GM23338 (cell line): ENCODE measurements around the gene ZNF268. TPM values are rescaled to one million over a fixed set of nuclear protein-coding genes. Genes with fewer than 3 reads are reported as not detected.

Source experiments
- ATAC-seq: fragments of 200-7000 bp; cut with Tn5 transposase; 3 replicates; pipeline ENCODE4 v1.9.1; 2020
- DNase-seq: peaks from one replicate; pipeline ENCODE4 v3.0.0-alpha.2; 2015; ENCODE audit warnings: low spot score
- H2AFZ ChIP-seq: fragments of 200-600 bp; sonication (generic); 2 replicates; pipeline ENCODE4 v1.8.0; 2016; ENCODE audit warnings: antibody characterized with exemption, mild to moderate bottlenecking, moderate library complexity
- H3F3A ChIP-seq: fragments of 200-600 bp; sonication (generic); replicated peaks from 2 replicates; pipeline ENCODE4 v1.8.0; 2017; ENCODE audit warnings: antibody characterized with exemption, mixed run types, low read depth
- H3K27ac ChIP-seq: fragments of 200-600 bp; sonication (generic); 2 replicates; pipeline ENCODE4 v1.6.1; 2016; ENCODE audit warnings: low read depth
- H3K27me3 ChIP-seq: fragments of 200-600 bp; sonication (generic); 2 replicates; pipeline ENCODE4 v1.8.0; 2016; ENCODE audit warnings: mild to moderate bottlenecking, mixed run types, moderate library complexity; ENCODE audit not compliant: insufficient read depth
- H3K36me3 ChIP-seq: fragments of 200-600 bp; sonication (generic); 2 replicates; pipeline ENCODE4 v1.8.0; 2016; ENCODE audit warnings: mild to moderate bottlenecking; ENCODE audit not compliant: insufficient read depth
- H3K4me1 ChIP-seq: fragments of 200-600 bp; sonication (generic); 2 replicates; pipeline ENCODE4 v1.8.0; 2016; ENCODE audit warnings: mild to moderate bottlenecking, moderate library complexity; ENCODE audit not compliant: insufficient read depth
- H3K4me2 ChIP-seq: fragments of 200-600 bp; sonication (generic); 2 replicates; pipeline ENCODE4 v1.7.1; 2017; ENCODE audit warnings: mixed run types
- H3K4me3 ChIP-seq: fragments of 200-600 bp; sonication (generic); 2 replicates; pipeline ENCODE4 v1.6.1; 2016; ENCODE audit warnings: mixed run types
- H3K79me2 ChIP-seq: fragments of 200-600 bp; sonication (generic); replicated peaks from 2 replicates; pipeline ENCODE4 v1.8.0; 2017; ENCODE audit warnings: mild to moderate bottlenecking; ENCODE audit not compliant: insufficient read depth
- H3K9me2 ChIP-seq: fragments of 200-600 bp; sonication (generic); 2 replicates; pipeline ENCODE4 v1.8.0; 2017; ENCODE audit not compliant: insufficient read depth
- H4K20me1 ChIP-seq: fragments of 200-600 bp; sonication (generic); replicated peaks from 2 replicates; pipeline ENCODE4 v1.8.0; 2017; ENCODE audit warnings: mild to moderate bottlenecking; ENCODE audit not compliant: insufficient read depth
- H3K27ac Mint-ChIP-seq: 2 replicates; pipeline ENCODE4 v1.8.0; 2020; ENCODE audit warnings: inconsistent platforms, mild to moderate bottlenecking, moderate library complexity, mixed read lengths
- H3K27me3 Mint-ChIP-seq: 3 replicates; pipeline ENCODE4 v1.8.0; 2022; ENCODE audit warnings: low read depth, mild to moderate bottlenecking, moderate library complexity, mixed read lengths, inconsistent platforms; ENCODE audit not compliant: insufficient read depth, poor library complexity
- H3K36me3 Mint-ChIP-seq: 3 replicates; pipeline ENCODE4 v1.8.0; 2021; ENCODE audit warnings: low read depth, mild to moderate bottlenecking, inconsistent platforms, moderate library complexity, mixed read lengths
- H3K4me1 Mint-ChIP-seq: 3 replicates; pipeline ENCODE4 v1.8.0; 2020; ENCODE audit warnings: mild to moderate bottlenecking, inconsistent platforms, mixed read lengths
- H3K4me3 Mint-ChIP-seq: 3 replicates; pipeline ENCODE4 v1.8.0; 2021; ENCODE audit warnings: moderate library complexity, mild to moderate bottlenecking, inconsistent platforms, mixed read lengths
- H3K9me3 Mint-ChIP-seq: 3 replicates; pipeline ENCODE4 v1.8.0; 2020; ENCODE audit warnings: moderate library complexity, mild to moderate bottlenecking, inconsistent platforms, mixed read lengths
- CTCF ChIP-seq, 2 experiments: fragments of 200-600 bp in 1 of 2; sonication (generic) in 1 of 2; conservative IDR thresholded peaks; 2 replicates each; pipeline versions ENCODE4 v1.5.1 to v1.6.1; 2016 to 2017; ENCODE audit warnings: antibody characterized with exemption in 2 of 2, low read depth in 2 of 2, mild to moderate bottlenecking in 2 of 2, moderate library complexity in 1 of 2
- NANOG ChIP-seq: IDR thresholded peaks from 2 replicates; pipeline ENCODE4 v1.6.1; 2016; ENCODE audit warnings: antibody characterized with exemption, borderline replicate concordance
- ZNF114 ChIP-seq: fragments of 250-450 bp; sonication (Bioruptor Pico); IDR thresholded peaks from 2 replicates; pipeline ENCODE4 v1.5.0; 2020; ENCODE audit warnings: mild to moderate bottlenecking, moderate library complexity
- ZNF462 ChIP-seq: fragments of 250-450 bp; sonication (Bioruptor Pico); IDR thresholded peaks from 2 replicates; pipeline ENCODE4 v1.5.0; 2020; ENCODE audit warnings: mild to moderate bottlenecking, moderate library complexity
- polyA plus RNA-seq: library from polyadenylated mRNA; unstranded; fragments of >200 nt; fragmentation: Nextera tagmentation; extraction: Ambion mirVana; gene quantifications from 2 replicates; pipeline ENCODE4 v1.2.1, GENCODE V29; 2016
- total RNA-seq: library from RNA; depleted of rRNA; stranded (reverse); fragments of >200 nt; shearing (Covaris generic); gene quantifications from 2 replicates; pipeline ENCODE4 v1.2.3, GENCODE V29; 2014

Gene ZNF268
- total and polyA plus RNA-seq, 2 experiments from 2014 or later: 15.1 to 25.2 TPM

- Histone ChIP-seq H2AFZ (no peak overlapping the region), H3K4me1 (no peaks in the 10 kb centered on the region), H3K4me3 (no peak overlapping the region), H3K36me3 (no peaks in the 10 kb centered on the region; the same call in 1 of the 2 replicates), H4K20me1 (no peaks in the 10 kb centered on the region), H3F3A (no peaks in the 10 kb centered on the region), H3K4me2 (no peak overlapping the region), H3K9me2 (no peaks in the 10 kb centered on the region), H3K27me3 (no peaks in the 10 kb centered on the region), H3K27ac (no peak overlapping the region), H3K79me2 (no peaks in the 10 kb centered on the region)
- DNase-seq (no peak), ATAC-seq (no peak)
- no peaks in the 10 kb centered on the region for H3K4me1 Mint-ChIP-seq
- peaks cover 5% of the 10 kb centered on the region for H3K27me3 Mint-ChIP-seq
- peaks cover 47% of the 10 kb centered on the region for H3K36me3 Mint-ChIP-seq
- H3K4me3 Mint-ChIP-seq: no peak overlapping the region; the same call in 2 of the 3 replicates
- peaks cover 84% of the 10 kb centered on the region for H3K9me3 Mint-ChIP-seq
- TF ChIP-seq CTCF (conservative IDR thresholded peaks at IDR 0.05; ENCODE audit: low read depth in 2 of 2): no peak
- TF ChIP-seq ZNF462 (CRISPR knock-in tag): no peak
- H3K27ac Mint-ChIP-seq: no peak overlapping the region
Observed at GRCh38 chr12:133236556-133236955, 55.3 kb downstream of the ZNF268 start.

GRCh38 chr12:133251732-133252131 lies 70.4 kb downstream of the ZNF268 start:
- H3F3A ChIP-seq: no peaks in the 10 kb centered on the region
- no peaks in the 10 kb centered on the region for H3K9me2 ChIP-seq
- H3K4me2 ChIP-seq: no peak overlapping the region
- no peak overlapping the region for H3K4me3 Mint-ChIP-seq
- H2AFZ ChIP-seq: no peak overlapping the region
- no peaks in the 10 kb centered on the region for H3K36me3 ChIP-seq
- no peaks in the 10 kb centered on the region for H3K27me3 Mint-ChIP-seq
- H3K4me1 Mint-ChIP-seq: no peaks in the 10 kb centered on the region
- no peaks in the 10 kb centered on the region for H3K4me1 ChIP-seq
- no peak overlapping the region for H3K27ac ChIP-seq
- no peaks in the 10 kb centered on the region for H4K20me1 ChIP-seq
- peaks cover 20% of the 10 kb centered on the region for H3K36me3 Mint-ChIP-seq
- DNase-seq: no peak
- no peak overlapping the region for H3K27ac Mint-ChIP-seq
- no peak for ATAC-seq
- no peaks in the 10 kb centered on the region for H3K27me3 ChIP-seq
- H3K79me2 ChIP-seq: no peaks in the 10 kb centered on the region
- H3K9me3 Mint-ChIP-seq: peaks cover 37% of the 10 kb centered on the region
- H3K4me3 ChIP-seq: no peak overlapping the region
- TF ChIP-seq NANOG (no peak), CTCF (conservative IDR thresholded peaks at IDR 0.05; ENCODE audit: low read depth in 2 of 2) (no peak), ZNF114 (CRISPR knock-in tag) (no peak)
